ENCODE results near the gene GSTM5.

Gene GSTM5

GRCh38 chr1:109721971-109722370 is 9.9 kb downstream of the GSTM5 start:
- DNase-seq (ENCODE audit: low read depth), result no peak
- H3K4me3 ChIP-seq (ENCODE audit: low read length), result no peak overlapping the region
- TF ChIP-seq CTCF (conservative IDR thresholded peaks at IDR 0.05; ENCODE audit: low read depth, low read length), result no peak

- TF ChIP-seq CTCF (conservative IDR thresholded peaks at IDR 0.05; ENCODE audit: low read depth, low read length), result no peak
- no peak for DNase-seq (ENCODE audit: low read depth)
- no peak overlapping the region for H3K4me3 ChIP-seq (ENCODE audit: low read length)
Measured at GRCh38 chr1:109722908-109723691, 11.0 kb downstream of the GSTM5 start.

- no peak for DNase-seq (ENCODE audit: low read depth)
- TF ChIP-seq CTCF (conservative IDR thresholded peaks at IDR 0.05; ENCODE audit: low read depth, low read length), result no peak
- no peak overlapping the region for H3K4me3 ChIP-seq (ENCODE audit: low read length)
Measured at GRCh38 chr1:109724933-109725332, 12.9 kb downstream of the GSTM5 start.

GRCh38 chr1:109725510-109725909 is 13.5 kb downstream of the GSTM5 start:
- no peak overlapping the region for H3K4me3 ChIP-seq (ENCODE audit: low read length)
- TF ChIP-seq CTCF (conservative IDR thresholded peaks at IDR 0.05; ENCODE audit: low read depth, low read length), result no peak
- no peak for DNase-seq (ENCODE audit: low read depth)

GRCh38 chr1:109726007-109726406 is 14.0 kb downstream of the GSTM5 start:
- no peak overlapping the region for H3K4me3 ChIP-seq (ENCODE audit: low read length)
- no peak for TF ChIP-seq CTCF (conservative IDR thresholded peaks at IDR 0.05; ENCODE audit: low read depth, low read length)

GRCh38 chr1:109726728-109727373 is 14.8 kb downstream of the GSTM5 start:
- TF ChIP-seq CTCF (conservative IDR thresholded peaks at IDR 0.05; ENCODE audit: low read depth, low read length), result no peak
- no peak for DNase-seq (ENCODE audit: low read depth)
- no peak overlapping the region for H3K4me3 ChIP-seq (ENCODE audit: low read length)

More at GRCh38 chr1:109726007-109726406, 14.0 kb downstream of the GSTM5 start:
- DNase-seq (ENCODE audit: low read depth), result no peak

- no peak for TF ChIP-seq CTCF (conservative IDR thresholded peaks at IDR 0.05; ENCODE audit: low read depth, low read length)
- no peak for DNase-seq (ENCODE audit: low read depth)
- no peak overlapping the region for H3K4me3 ChIP-seq (ENCODE audit: low read length)
Measured at GRCh38 chr1:109728870-109729269, 16.8 kb downstream of the GSTM5 start.
